ENCODE data around the gene SIGLEC14.

Gene SIGLEC14

GRCh38 chr19:51653162-51653561, 6.5 kb upstream of the SIGLEC14 start:
- Histone ChIP-seq H4K20me1 (ENCODE audit: insufficient read depth, low read length) (no peaks in the 10 kb centered on the region), H2AFZ (ENCODE audit: low read length) (no peak overlapping the region), H3K9me2 (ENCODE audit: low read depth, low read length) (no peaks in the 10 kb centered on the region), H3K9me3 (ENCODE audit: low read length) (no peaks in the 10 kb centered on the region), H3K36me3 (ENCODE audit: insufficient read depth, low read length) (no peaks in the 10 kb centered on the region), H3K4me1 (ENCODE audit: insufficient read depth, low read length, severe bottlenecking) (no peaks in the 10 kb centered on the region), H3F3A (ENCODE audit: insufficient read depth, low read length) (no peaks in the 10 kb centered on the region), H3K27me3 (ENCODE audit: insufficient read depth, low read length) (no peaks in the 10 kb centered on the region), H3K4me2 (ENCODE audit: low read length) (no peak overlapping the region), H3K4me3 (ENCODE audit: low read depth, low read length, poor library complexity, severe bottlenecking) (no peak overlapping the region), H3K9ac (ENCODE audit: low read length) (no peak overlapping the region), H3K27ac (ENCODE audit: low read depth, low read length, poor library complexity, severe bottlenecking) (no peak overlapping the region), H3K79me2 (ENCODE audit: insufficient read depth, low read length) (no peaks in the 10 kb centered on the region)
- no peak for TF ChIP-seq EZH2 (IDR thresholded peaks at IDR 0.05; ENCODE audit: borderline replicate concordance, low read length)
- no peak for TF ChIP-seq CTCF (IDR thresholded peaks at IDR 0.05; ENCODE audit: low read length)

- no peak for TF ChIP-seq CTCF (IDR thresholded peaks at IDR 0.05; ENCODE audit: low read length)
- TF ChIP-seq EZH2 (IDR thresholded peaks at IDR 0.05; ENCODE audit: borderline replicate concordance, low read length) = no peak
- Histone ChIP-seq H3K9ac (ENCODE audit: low read length) (no peak overlapping the region), H2AFZ (ENCODE audit: low read length) (no peak overlapping the region), H3K36me3 (ENCODE audit: insufficient read depth, low read length) (no peaks in the 10 kb centered on the region), H3K27ac (ENCODE audit: low read depth, low read length, poor library complexity, severe bottlenecking) (no peak overlapping the region), H3K27me3 (ENCODE audit: insufficient read depth, low read length) (no peaks in the 10 kb centered on the region), H3K9me3 (ENCODE audit: low read length) (no peaks in the 10 kb centered on the region), H3K4me1 (ENCODE audit: insufficient read depth, low read length, severe bottlenecking) (no peaks in the 10 kb centered on the region), H4K20me1 (ENCODE audit: insufficient read depth, low read length) (no peaks in the 10 kb centered on the region), H3F3A (ENCODE audit: insufficient read depth, low read length) (no peaks in the 10 kb centered on the region), H3K79me2 (ENCODE audit: insufficient read depth, low read length) (no peaks in the 10 kb centered on the region), H3K4me2 (ENCODE audit: low read length) (no peak overlapping the region), H3K9me2 (ENCODE audit: low read depth, low read length) (no peaks in the 10 kb centered on the region), H3K4me3 (ENCODE audit: low read depth, low read length, poor library complexity, severe bottlenecking) (no peak overlapping the region)
Measured at GRCh38 chr19:51652266-51652665, 5.6 kb upstream of the SIGLEC14 start.

DNA sequence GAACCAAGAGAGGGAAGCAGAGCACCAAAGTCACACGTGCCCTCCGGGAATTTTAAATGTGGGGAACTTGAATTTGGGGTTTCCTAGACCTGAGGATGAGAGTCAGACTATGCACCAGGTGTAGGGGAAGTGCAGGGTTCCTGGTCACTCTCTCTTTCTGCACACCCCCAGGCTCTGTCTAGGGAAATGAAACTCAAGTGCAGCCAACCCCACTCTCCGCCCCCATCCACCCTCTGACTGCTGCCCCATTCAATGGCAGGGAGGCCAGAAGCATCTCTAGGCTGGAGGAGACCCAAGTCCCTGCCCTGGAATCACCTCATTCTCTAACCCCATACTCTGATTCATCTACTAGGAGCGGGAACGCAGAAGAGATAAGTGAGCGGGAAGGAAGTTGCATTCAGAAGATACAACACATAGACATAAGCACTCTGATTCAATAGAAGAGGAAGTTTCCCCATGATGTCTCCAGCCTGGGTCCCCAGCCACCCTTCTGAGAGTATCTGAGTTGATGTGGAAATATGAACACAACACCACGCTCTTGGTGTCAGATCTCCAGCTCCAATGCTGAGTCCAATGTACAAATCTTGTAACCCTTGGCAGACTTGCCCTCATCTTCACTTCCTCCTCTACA, 4.7 kb upstream of the SIGLEC14 start:
- no peaks in the 10 kb centered on the region for H3K79me2 ChIP-seq (ENCODE audit: insufficient read depth, low read length)
- H2AFZ ChIP-seq (ENCODE audit: low read length) = no peak overlapping the region
- no peak overlapping the region for H3K4me3 ChIP-seq (ENCODE audit: low read depth, low read length, poor library complexity, severe bottlenecking)
- H3K4me2 ChIP-seq (ENCODE audit: low read length) = no peak overlapping the region
- H3K4me1 ChIP-seq (ENCODE audit: insufficient read depth, low read length, severe bottlenecking) = no peaks in the 10 kb centered on the region
- no peaks in the 10 kb centered on the region for H3K27me3 ChIP-seq (ENCODE audit: insufficient read depth, low read length)
- H3F3A ChIP-seq (ENCODE audit: insufficient read depth, low read length) = no peaks in the 10 kb centered on the region
- no peaks in the 10 kb centered on the region for H3K9me3 ChIP-seq (ENCODE audit: low read length)
- H3K27ac ChIP-seq (ENCODE audit: low read depth, low read length, poor library complexity, severe bottlenecking) = no peak overlapping the region
- H3K36me3 ChIP-seq (ENCODE audit: insufficient read depth, low read length) = no peaks in the 10 kb centered on the region
- no peak for TF ChIP-seq EZH2 (IDR thresholded peaks at IDR 0.05; ENCODE audit: borderline replicate concordance, low read length)
- TF ChIP-seq CTCF (IDR thresholded peaks at IDR 0.05; ENCODE audit: low read length) = no peak
- H3K9me2 ChIP-seq (ENCODE audit: low read depth, low read length) = no peaks in the 10 kb centered on the region
- H3K9ac ChIP-seq (ENCODE audit: low read length) = no peak overlapping the region
- no peaks in the 10 kb centered on the region for H4K20me1 ChIP-seq (ENCODE audit: insufficient read depth, low read length)
